ENCODE data around the gene SF3B4.
A peak's percentile ranks its signal among the peaks of the same experiment; 100 is the strongest.
"Not testable (repeated sequence)": the region's sequence is repeated elsewhere in the genome, so short reads cannot be mapped to it uniquely, and the experiment has no call there.

Gene SF3B4

GRCh38 chr1:149888247-149888998, 39.2 kb downstream of the SF3B4 start:
- DNase-seq, result peak in 55 of 56 donors; percentile 3 to 88 (median 59)

- peak in 55 of 56 donors; percentile 10 to 98 (median 82) for DNase-seq
Measured at GRCh38 chr1:149887456-149888246, 40.0 kb downstream of the SF3B4 start.

GRCh38 chr1:149887196-149887455, 40.5 kb downstream of the SF3B4 start:
- DNase-seq, result not testable (repeated sequence)

- DNase-seq, result peak; percentile 36 to 99 (median 88)
Measured at GRCh38 chr1:149886396-149887195, 41.0 kb downstream of the SF3B4 start.

- peak in 5 of 56 donors; percentile 34 to 47 (median 38) for DNase-seq
Measured at GRCh38 chr1:149886121-149886395, 41.5 kb downstream of the SF3B4 start.

- DNase-seq, result peak in 55 of 56 donors; percentile 5 to 85 (median 66)
Measured at GRCh38 chr1:149885339-149886120, 42.1 kb downstream of the SF3B4 start.

- peak in 1 of 56 donors; percentile 10 for DNase-seq
Measured at GRCh38 chr1:149884433-149885338, 42.9 kb downstream of the SF3B4 start.

- DNase-seq, result no peak
Measured at GRCh38 chr1:149883598-149884247, 43.9 kb downstream of the SF3B4 start.

GRCh38 chr1:149881876-149882275, 45.7 kb downstream of the SF3B4 start:
- no peak for DNase-seq

GRCh38 chr1:149879556-149879955, 48.0 kb downstream of the SF3B4 start:
- no peak for DNase-seq

GRCh38 chr1:149877211-149877946, 50.2 kb downstream of the SF3B4 start:
- DNase-seq, result no peak

Measured in amygdala (tissue), 56 donors.